ENCODE measurements around the gene SCO1.
A peak's percentile ranks its signal among the peaks of the same experiment; 100 is the strongest.
"Not testable (repeated sequence)": the region's sequence is repeated elsewhere in the genome, so short reads cannot be mapped to it uniquely, and the experiment has no call there.

Gene SCO1

GRCh38 chr17:10697092-10698081 is at the start of gene SCO1, which contains the start of gene ADPRM:
Gene SCO1 (minus strand): TSS chr17:10697533. CDS start chr17:10697507, 26 bp downstream.
Gene ADPRM (plus strand): TSS chr17:10697594. CDS start chr17:10704927, 7,333 bp downstream.
- peak; percentile 79 to 83 for DNase-seq

GRCh38 chr17:10745231-10745630 is 47.9 kb upstream of the SCO1 start:
- no peak for DNase-seq

GRCh38 chr17:10744501-10745000 is 47.2 kb upstream of the SCO1 start:
- no peak for DNase-seq

- no peak for DNase-seq
Observed at GRCh38 chr17:10743316-10744009, 46.1 kb upstream of the SCO1 start.

GRCh38 chr17:10742431-10742830 is 45.1 kb upstream of the SCO1 start:
- no peak for DNase-seq

GRCh38 chr17:10741416-10742135 is 44.2 kb upstream of the SCO1 start:
- DNase-seq, result no peak

- no peak for DNase-seq
Observed at GRCh38 chr17:10739386-10739785, 42.1 kb upstream of the SCO1 start.

GRCh38 chr17:10738521-10739258 is 41.4 kb upstream of the SCO1 start:
- no peak for DNase-seq

GRCh38 chr17:10737736-10738135 is 40.4 kb upstream of the SCO1 start:
- DNase-seq, result no peak

- peak; percentile 9 to 11 for DNase-seq
Observed at GRCh38 chr17:10737168-10737622, 39.9 kb upstream of the SCO1 start.

GRCh38 chr17:10735821-10736220 is 38.5 kb upstream of the SCO1 start:
- DNase-seq, result no peak

GRCh38 chr17:10735251-10735650 is 37.9 kb upstream of the SCO1 start:
- no peak for DNase-seq

GRCh38 chr17:10733666-10734065 is 36.3 kb upstream of the SCO1 start:
- no peak for DNase-seq

GRCh38 chr17:10732121-10732520 is 34.8 kb upstream of the SCO1 start:
- DNase-seq, result not testable (repeated sequence)

GRCh38 chr17:10731408-10731879 is 34.1 kb upstream of the SCO1 start:
- no peak for DNase-seq

- DNase-seq, result peak; percentile 8 to 20
Observed at GRCh38 chr17:10730247-10730646, 32.9 kb upstream of the SCO1 start.

GRCh38 chr17:10729334-10730193 is 32.2 kb upstream of the SCO1 start, which contains the start of gene TMEM220:
Gene TMEM220 (minus strand): TSS chr17:10730023. CDS start chr17:10729851, 172 bp downstream.
- DNase-seq, result peak; percentile 30 to 32

GRCh38 chr17:10728331-10728892 is 31.1 kb upstream of the SCO1 start:
- no peak for DNase-seq

GRCh38 chr17:10727192-10727591 is 29.9 kb upstream of the SCO1 start:
- no peak for DNase-seq

GRCh38 chr17:10726196-10726595 is 28.9 kb upstream of the SCO1 start:
- DNase-seq, result no peak

Measured in activated CD4-positive, alpha-beta T cell treated with anti-CD3 and anti-CD28 coated beads, Interleukin-2, amount 50 U/mL, for 4 hours (primary cell).